IPS-20b (cell line): ENCODE results near the gene AREL1.
"Not testable (repeated sequence)": the region's sequence is repeated elsewhere in the genome, so short reads cannot be mapped to it uniquely, and the experiment has no call there.

Experiments used
- H3K27ac ChIP-seq: one replicate; pipeline ENCODE4 v1.5.1; 2013; ENCODE audit warnings: low read length
- H3K27me3 ChIP-seq: 2 replicates; pipeline ENCODE4 v1.6.1; 2013; ENCODE audit warnings: mild to moderate bottlenecking, low read length, inconsistent platforms; ENCODE audit not compliant: insufficient read depth
- H3K36me3 ChIP-seq: 2 replicates; pipeline ENCODE4 v1.6.1; 2013; ENCODE audit warnings: low read depth, mild to moderate bottlenecking, inconsistent platforms, low read length, moderate library complexity; ENCODE audit not compliant: insufficient read depth
- H3K4me1 ChIP-seq: 2 replicates; pipeline ENCODE4 v1.6.1; 2013; ENCODE audit warnings: mild to moderate bottlenecking, control low read depth, inconsistent platforms, low read length, moderate library complexity; ENCODE audit not compliant: insufficient read depth
- H3K4me3 ChIP-seq: 2 replicates; pipeline ENCODE4 v1.5.1; 2013; ENCODE audit warnings: mild to moderate bottlenecking, low read length, inconsistent platforms
- H3K9ac ChIP-seq: 2 replicates; pipeline ENCODE4 v1.6.1; 2013; ENCODE audit warnings: low read depth, mild to moderate bottlenecking, inconsistent platforms, low read length, moderate library complexity
- H3K9me3 ChIP-seq: 2 replicates; pipeline ENCODE4 v1.6.1; 2013; ENCODE audit warnings: mild to moderate bottlenecking, low read depth, low read length, inconsistent platforms; ENCODE audit not compliant: insufficient read depth

Gene AREL1, protein sequence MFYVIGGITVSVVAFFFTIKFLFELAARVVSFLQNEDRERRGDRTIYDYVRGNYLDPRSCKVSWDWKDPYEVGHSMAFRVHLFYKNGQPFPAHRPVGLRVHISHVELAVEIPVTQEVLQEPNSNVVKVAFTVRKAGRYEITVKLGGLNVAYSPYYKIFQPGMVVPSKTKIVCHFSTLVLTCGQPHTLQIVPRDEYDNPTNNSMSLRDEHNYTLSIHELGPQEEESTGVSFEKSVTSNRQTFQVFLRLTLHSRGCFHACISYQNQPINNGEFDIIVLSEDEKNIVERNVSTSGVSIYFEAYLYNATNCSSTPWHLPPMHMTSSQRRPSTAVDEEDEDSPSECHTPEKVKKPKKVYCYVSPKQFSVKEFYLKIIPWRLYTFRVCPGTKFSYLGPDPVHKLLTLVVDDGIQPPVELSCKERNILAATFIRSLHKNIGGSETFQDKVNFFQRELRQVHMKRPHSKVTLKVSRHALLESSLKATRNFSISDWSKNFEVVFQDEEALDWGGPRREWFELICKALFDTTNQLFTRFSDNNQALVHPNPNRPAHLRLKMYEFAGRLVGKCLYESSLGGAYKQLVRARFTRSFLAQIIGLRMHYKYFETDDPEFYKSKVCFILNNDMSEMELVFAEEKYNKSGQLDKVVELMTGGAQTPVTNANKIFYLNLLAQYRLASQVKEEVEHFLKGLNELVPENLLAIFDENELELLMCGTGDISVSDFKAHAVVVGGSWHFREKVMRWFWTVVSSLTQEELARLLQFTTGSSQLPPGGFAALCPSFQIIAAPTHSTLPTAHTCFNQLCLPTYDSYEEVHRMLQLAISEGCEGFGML

GRCh38 chr14:74712499-74713394 is at the start of gene AREL1, which contains the start of gene FCF1:
AREL1 (minus strand) TSS chr14:74713080; CDS start chr14:74685615, 27,465 bp downstream.
FCF1 (plus strand) TSS chr14:74713144; CDS start chr14:74713198, 54 bp downstream.
- H3K27me3 ChIP-seq: no peaks in the 10 kb centered on the region
- H3K4me1 ChIP-seq: no peaks in the 10 kb centered on the region; the same call in 1 of the 2 replicates
- peaks cover 24% of the 10 kb centered on the region for H3K36me3 ChIP-seq
- H3K27ac ChIP-seq: peak within 1 kb of the TSS; percentile 42
- H3K4me3 ChIP-seq: peak within 1 kb of the TSS; percentile 100
- no peaks in the 10 kb centered on the region for H3K9me3 ChIP-seq
- H3K9ac ChIP-seq: peak within 1 kb of the TSS; percentile 89

DNA sequence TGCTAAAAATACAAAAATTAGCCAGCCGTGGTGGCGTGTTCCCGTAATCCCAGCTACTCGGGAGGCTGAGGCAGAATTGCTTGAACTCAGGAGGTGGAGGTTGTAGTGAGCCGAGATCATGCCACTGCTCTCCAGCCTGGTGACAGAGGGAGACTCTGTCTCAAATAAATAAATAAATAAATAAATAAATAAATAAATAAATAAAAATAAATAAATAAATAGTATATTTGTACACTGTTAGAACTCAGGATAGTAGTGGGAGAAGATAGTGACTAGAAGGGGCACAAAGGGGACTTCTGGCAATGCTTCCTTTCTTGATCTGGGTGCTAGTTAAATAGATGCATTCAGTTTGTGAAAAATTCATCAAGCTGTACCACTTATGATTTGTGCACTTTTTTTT is 45.6 kb upstream of the AREL1 start:
- H3K4me3 ChIP-seq, H3K27ac ChIP-seq, H3K9me3 ChIP-seq, H3K9ac ChIP-seq, H3K36me3 ChIP-seq, H3K27me3 ChIP-seq, H3K4me1 ChIP-seq: not testable (repeated sequence)

DNA sequence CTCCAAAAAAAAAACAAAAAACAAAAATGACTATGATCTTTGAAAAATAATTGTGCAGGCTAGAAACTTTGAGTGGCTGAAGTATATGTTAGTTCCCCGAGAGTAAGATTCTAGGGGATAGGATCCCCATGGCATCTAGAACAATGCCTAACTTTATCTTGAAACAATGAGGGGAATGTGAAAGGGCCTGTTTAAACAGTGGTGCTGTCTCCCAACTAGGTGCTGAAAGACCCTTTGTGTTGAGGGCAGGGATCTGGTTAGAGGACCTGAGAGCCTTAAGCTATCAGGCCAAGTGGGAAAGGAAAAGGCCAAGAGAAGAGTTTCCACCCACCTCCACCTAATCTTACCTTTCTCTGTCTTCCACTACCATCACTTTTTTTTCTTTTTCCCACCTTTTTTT is 43.4 kb upstream of the AREL1 start:
- Histone ChIP-seq H3K36me3 (no peaks in the 10 kb centered on the region), H3K27ac (no peak overlapping the region), H3K4me1 (no peaks in the 10 kb centered on the region), H3K4me3 (no peak overlapping the region), H3K9me3 (peaks cover 11% of the 10 kb centered on the region), H3K27me3 (peaks cover 7% of the 10 kb centered on the region), H3K9ac (no peak overlapping the region)

DNA sequence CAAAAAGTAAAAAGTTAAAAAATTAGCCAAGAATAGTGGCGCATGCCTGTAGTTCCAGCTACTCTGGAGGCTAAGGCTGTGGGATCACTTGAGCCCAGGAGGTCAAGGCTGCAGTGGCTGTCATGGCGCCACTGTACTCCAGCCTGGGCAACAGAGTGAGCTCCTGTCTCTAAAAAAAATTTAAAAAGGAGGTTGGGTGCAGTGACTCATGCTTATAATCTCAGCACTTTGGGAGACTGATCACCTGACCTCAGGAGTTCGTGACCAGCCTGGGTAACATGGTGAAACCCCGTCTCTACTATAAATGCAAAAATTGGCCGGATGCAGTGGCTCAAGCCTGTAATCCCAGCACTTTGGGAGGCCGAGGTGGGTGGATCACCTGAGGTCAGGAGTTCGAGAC is 42.0 kb upstream of the AREL1 start:
- Histone ChIP-seq H3K36me3 (no peaks in the 10 kb centered on the region), H3K27ac (no peak overlapping the region), H3K4me3 (no peak overlapping the region), H3K27me3 (no peaks in the 10 kb centered on the region), H3K9me3 (peaks cover 11% of the 10 kb centered on the region), H3K9ac (no peak overlapping the region), H3K4me1 (no peaks in the 10 kb centered on the region)

GRCh38 chr14:74754157-74754556 is 41.3 kb upstream of the AREL1 start:
- H3K27ac ChIP-seq: no peak overlapping the region
- no peaks in the 10 kb centered on the region for H3K4me1 ChIP-seq
- H3K9me3 ChIP-seq: peaks cover 11% of the 10 kb centered on the region
- no peaks in the 10 kb centered on the region for H3K36me3 ChIP-seq
- H3K9ac ChIP-seq: no peak overlapping the region
- H3K27me3 ChIP-seq: no peaks in the 10 kb centered on the region
- H3K4me3 ChIP-seq: no peak overlapping the region

GRCh38 chr14:74747237-74747636 is 34.4 kb upstream of the AREL1 start:
- Histone ChIP-seq H3K27ac (no peak overlapping the region), H3K9me3 (no peaks in the 10 kb centered on the region), H3K9ac (no peak overlapping the region), H3K36me3 (no peaks in the 10 kb centered on the region), H3K27me3 (no peaks in the 10 kb centered on the region), H3K4me1 (no peaks in the 10 kb centered on the region), H3K4me3 (no peak overlapping the region)

DNA sequence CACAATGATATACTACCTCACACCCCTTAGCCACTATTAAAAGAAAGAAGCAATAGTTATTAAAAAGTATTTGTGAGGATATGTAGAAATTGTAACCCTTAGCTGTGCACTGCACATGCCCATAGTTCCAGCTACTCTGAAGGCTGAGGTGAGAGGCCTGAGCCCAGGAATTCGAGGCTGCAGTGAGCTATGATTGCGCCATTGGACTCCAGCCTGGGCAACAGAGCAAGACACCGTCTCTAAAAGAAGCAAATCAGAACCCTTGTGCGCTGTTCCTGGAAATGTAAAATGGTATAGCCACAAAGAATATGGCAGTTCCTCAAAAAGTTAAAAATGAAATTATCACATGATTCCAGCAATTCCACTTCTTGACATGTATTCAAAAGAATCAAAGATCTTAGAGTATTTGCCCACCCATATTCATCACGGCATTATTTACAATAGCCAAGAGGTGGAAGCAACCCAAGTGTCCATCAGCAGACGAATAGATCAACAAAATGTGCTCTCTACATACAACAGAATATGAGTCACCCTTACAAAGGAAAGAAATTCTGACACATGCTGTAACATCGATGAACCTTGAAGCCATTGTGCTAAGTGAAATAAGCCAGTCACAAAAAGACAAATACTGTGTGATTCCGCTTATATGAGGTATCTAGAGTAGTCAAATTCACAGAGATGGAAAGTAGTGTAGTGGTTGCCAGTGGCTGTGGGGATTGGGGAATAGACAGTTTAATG is 26.6 kb upstream of the AREL1 start:
- no peak overlapping the region for H3K27ac ChIP-seq
- H3K9me3 ChIP-seq: no peaks in the 10 kb centered on the region
- H3K27me3 ChIP-seq: no peaks in the 10 kb centered on the region
- no peaks in the 10 kb centered on the region for H3K4me1 ChIP-seq
- H3K4me3 ChIP-seq: no peak overlapping the region
- H3K36me3 ChIP-seq: peaks cover 34% of the 10 kb centered on the region
- no peak overlapping the region for H3K9ac ChIP-seq

GRCh38 chr14:74737753-74738325 is 25.0 kb upstream of the AREL1 start:
- no peak overlapping the region for H3K9ac ChIP-seq
- H3K4me1 ChIP-seq: no peaks in the 10 kb centered on the region
- no peaks in the 10 kb centered on the region for H3K27me3 ChIP-seq
- no peaks in the 10 kb centered on the region for H3K9me3 ChIP-seq
- H3K36me3 ChIP-seq: peaks cover 50% of the 10 kb centered on the region
- H3K27ac ChIP-seq: no peak overlapping the region
- no peak overlapping the region for H3K4me3 ChIP-seq

- no peak overlapping the region for H3K27ac ChIP-seq
- H3K27me3 ChIP-seq: no peaks in the 10 kb centered on the region
- peaks cover 66% of the 10 kb centered on the region for H3K36me3 ChIP-seq
- H3K9ac ChIP-seq: no peak overlapping the region
- H3K4me1 ChIP-seq: no peaks in the 10 kb centered on the region
- H3K9me3 ChIP-seq: no peaks in the 10 kb centered on the region
- H3K4me3 ChIP-seq: no peak overlapping the region
These were observed 22.2 kb upstream of the AREL1 start for GRCh38 chr14:74735125-74735524.

DNA sequence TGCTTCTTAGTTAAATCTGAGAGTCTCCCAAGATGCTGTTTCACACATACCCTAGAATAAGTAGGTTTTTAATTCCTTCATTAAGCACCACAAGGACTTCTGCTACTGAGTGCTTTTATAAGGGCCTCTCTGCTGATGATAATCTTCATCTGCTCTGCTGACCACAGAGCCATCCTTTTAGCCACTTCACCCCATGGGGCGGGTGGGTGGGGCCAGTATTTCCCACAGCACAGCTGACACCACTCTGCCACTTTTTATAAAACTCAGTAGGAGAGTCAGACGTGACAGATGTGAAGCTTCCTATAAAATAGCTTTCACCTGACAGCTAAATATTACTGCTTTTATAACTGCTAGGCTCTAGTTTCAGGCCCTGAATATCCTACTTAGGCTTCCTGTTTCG is 20.3 kb upstream of the AREL1 start:
- H3K27ac ChIP-seq: no peak overlapping the region
- H3K4me3 ChIP-seq: no peak overlapping the region
- H3K9me3 ChIP-seq: no peaks in the 10 kb centered on the region
- H3K4me1 ChIP-seq: no peaks in the 10 kb centered on the region
- H3K27me3 ChIP-seq: no peaks in the 10 kb centered on the region
- peaks cover 61% of the 10 kb centered on the region for H3K36me3 ChIP-seq
- no peak overlapping the region for H3K9ac ChIP-seq
